ENCODE data around the gene IRF2BP2.

IRF2BP2 gene

DNA sequence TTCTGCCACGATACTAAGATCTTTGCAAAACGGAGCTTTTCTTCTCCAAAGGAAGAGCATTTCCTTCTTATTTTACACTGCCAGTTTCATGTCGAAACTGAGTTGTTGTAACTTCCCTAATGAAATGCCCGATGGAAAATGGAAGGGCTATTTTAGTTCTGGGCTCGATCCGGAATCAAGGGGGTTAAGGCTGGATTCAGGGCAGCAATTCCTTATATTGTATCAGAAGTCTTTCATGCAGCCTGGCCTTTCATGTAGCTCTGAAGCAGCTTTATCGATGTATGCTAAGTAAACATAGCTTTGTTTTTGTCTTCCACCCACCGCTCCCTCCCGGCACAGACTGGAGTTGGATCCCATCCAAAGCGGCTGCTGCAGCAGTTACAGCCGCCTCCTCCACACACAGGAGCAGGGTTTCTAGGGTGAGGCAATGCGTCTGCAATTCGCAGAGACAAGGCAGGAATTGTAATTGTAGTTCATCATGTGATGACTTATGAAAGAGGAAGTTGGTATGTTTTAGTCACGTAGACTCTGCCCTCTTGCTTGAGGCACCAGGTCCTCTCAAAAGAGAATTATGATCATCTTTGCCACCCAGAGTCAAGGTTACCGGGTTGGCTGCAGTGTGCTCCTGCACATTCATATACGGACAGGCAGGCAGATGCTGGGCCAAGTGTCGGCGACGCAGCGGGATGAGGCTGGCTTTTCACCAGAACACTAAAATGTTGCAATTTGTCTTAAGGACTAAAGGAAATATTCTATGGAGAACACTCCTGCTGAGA lies 2.6 kb upstream of the IRF2BP2 start:
- peak; percentile 54 for DNase-seq

DNA sequence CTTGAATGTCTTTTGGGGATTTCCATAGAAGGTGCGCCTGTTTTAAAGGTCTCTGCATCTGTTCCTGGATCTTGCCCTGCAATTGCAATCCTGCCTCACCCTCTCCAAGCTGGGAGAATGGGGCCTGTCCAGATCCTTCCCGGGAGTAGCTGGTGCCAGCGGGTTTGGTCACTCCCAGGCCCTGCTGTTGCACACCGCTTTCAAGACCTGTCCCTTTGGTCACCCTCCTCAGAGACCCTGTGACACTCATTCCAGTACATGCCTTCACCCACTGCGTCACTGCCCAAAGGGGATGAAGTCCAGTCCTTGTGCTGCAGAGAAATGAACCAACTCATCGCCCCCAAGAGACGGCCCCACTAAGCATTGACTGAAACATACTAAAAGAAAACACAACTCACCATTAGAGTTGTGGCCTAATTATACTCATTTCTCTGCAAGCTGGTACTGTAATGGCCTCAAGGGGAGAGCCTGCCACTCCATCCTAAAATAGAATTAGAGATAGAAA lies 1.9 kb upstream of the IRF2BP2 start:
- DNase-seq, result peak; percentile 48

DNA sequence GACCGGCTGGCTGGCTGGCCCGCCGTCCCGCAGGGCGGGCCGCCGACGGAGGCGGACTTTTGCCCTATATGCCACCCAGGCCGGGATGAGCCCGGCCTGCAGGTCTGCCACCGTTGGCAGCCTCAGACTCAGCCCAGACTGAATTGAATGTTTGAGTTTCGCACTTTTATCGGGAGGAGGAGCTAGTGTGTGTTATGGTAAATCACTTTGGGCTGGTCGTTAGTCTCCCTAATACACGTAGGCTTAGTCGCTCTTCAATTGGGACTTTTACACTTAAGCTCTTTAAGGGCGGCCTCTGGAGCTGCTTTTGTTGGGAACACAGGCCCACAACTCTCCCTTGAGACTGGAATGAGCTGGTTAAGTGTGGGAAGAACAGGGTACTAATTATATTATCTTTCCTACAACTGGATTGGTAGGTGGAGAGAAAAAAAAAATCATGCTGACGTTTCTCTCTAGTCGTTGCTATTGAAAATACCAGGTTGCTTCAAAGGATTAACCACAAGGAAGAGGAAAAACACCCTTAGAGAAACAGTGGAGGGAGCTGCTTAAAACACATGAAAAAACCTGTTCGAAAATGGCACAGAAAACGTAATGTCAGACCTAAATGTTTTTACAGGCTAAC lies 1.4 kb upstream of the IRF2BP2 start:
- DNase-seq, result no peak

DNA sequence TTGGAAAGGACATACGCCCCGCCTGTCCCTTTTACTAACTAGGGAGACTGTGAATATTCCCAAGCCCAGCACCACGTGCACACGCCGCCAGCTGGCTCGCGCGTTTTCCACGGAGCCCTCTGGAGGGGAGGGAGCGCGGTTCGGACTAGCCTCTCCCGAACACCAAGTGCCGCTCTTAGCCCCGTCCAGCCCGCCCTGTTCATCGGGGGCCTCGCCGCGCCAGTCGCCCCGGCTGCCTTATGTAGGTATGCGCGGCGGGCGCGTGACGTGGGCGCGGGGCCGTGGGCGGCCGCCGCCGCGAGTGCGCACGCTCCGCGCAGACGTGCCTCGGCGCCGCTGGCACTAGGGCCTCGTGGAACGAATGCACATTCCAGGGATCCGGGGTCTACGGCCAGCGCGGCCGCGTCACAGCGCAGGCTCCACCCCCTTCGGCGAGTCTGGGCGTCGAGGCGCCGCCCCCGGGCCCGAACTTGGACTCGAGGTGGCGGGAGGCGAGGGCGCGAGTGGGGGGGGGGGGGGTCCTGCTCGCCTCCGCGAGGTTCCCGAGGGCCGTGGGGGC lies 767 bp upstream of the IRF2BP2 start:
- peak; percentile 77 for DNase-seq

DNA sequence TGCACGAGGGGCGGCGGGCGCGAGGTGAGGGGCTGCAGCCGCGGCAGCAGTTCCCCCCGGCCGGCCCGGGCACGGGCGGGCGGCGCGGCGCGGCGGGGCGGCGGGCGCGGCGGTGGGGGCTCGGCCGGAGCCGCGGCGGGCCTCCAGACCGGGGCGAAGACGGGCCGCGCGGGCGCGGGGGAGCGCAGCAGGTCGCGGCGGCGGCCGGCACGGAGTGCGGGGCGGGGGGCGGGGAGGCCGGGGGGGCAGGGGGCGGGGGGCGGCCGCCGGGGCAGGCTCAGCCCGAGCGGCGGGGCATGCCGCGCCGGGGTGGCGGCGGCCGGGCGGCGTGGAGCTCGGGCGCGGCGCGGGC lies 311 bp downstream of the IRF2BP2 start:
- DNase-seq, result peak; percentile 42

DNA sequence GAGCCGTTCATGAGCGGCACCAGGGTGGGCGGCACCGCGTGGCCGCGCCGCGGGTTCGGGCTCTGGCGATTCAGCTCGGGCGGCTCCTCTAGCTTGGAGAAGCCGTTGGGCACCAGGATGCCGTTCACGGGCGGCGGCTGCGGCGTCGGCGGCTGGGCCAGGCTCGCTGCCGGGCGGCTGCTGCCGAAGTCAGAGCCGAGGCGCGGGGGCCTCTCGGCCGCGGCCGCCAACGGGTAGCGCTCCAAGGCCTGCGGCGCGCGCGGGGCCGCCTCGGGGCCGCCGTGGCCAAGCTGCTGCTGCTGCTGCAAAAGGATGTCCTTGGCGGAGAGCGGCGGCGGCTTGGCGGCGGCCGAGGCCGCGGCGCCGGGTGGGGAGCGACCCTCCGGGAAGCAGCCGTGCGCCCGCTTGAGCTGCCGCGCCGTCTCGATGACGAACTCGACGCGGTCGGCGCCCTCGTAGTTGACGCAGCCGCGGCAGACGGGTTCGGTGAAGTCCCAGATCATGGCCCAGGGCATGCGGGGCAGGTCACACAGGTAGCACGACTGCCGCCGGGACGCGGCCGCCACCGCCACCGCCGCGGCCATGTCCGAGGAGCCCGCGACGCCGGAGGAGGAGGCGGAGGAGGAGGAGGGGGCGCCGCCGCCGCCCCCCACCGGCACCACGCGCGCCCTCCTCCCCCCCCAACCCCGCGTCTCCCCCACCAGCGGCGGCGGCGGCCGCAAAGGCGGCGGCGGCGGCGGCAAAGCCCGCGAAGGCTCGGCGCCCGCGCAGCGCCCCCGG lies 877 bp downstream of the IRF2BP2 start:
- peak; percentile 71 for DNase-seq

DNA sequence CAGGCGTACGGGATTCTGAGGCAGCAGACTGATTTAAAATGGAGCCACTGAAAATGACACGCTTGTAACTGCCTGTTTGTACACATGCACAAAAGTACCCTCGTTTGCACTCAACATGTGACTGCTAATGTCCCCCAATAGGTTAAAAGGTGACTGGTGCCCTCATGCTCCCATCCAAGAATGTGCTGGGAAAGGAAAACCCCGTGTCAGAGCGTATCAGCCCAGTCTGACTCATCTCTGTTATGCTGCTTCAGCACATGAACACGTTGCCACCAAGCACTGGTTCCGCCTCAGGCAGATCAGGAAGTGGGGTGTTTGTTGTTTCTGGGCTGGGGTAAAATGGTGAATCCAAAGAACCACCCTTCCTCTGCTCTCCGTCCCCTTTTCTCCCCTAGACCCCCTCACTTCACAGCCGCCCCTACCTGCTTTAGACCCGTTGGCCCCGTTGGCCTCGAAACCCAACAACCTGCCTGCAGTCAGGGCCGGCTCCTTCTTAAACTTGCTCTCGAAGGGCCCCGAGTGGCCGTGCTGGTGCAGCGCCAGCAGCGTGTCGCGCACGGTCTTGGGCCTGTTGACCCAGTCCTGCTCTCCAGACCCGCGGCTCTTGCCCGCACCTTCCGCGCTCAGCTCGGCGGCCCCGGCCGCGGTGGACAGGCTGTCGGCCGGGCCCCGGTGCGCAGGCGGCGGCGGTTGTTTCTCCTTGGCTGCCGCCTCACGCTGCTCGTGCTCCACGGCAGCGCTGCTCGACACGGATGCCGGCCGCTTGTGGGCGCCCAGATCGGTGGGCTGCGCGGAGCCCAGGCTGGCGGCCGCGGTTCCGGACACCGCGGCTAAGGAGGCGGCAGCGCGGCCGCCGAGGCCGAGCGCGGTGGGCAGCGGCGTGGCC lies 1.7 kb downstream of the IRF2BP2 start:
- DNase-seq, result peak; percentile 67

DNA sequence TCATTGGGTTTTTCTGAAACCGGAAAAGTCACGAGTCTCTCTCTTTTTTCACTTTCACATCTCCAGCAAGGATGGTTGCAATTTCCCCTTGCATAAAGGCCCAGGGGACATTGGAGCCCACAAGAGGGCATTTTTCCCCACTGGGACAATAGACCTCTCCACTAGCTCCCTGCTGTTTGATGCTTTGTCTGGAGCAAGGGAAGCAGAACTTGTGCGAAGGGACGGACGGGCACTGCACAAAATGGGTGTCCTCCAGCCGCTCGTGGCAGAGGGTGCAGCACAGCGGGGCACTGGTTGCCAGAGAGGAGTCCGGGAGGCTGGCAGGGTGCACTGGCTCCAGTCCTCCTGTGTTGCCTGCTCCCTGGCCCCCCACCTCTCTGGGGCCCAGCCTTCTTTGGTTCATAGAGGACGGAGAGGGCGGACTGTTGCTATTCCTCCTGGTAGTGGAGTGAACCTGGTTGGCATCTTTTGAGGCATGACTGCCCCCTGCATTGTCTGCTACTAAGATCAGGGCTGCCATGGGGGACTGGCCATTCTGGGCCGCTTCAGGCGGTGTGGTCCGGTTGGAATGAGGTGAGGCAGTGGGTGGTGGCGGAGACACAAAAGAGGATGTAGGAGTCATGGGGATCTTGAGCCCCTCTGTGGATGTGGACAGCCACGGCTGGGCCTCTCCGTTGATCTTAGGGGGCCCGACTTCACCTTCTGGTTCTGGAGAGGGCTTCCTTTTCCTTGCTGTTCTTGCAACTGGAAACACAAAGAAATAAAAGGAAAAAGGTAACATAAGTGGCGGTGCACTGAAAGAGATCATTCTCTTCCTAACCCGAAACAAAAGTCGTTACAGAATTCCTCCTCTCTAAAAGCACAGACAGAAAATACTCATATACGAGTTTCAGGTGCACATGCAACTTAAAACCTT lies 2.6 kb downstream of the IRF2BP2 start:
- peak; percentile 45 for DNase-seq

GRCh38 chr1:234606784-234607108 lies 3.2 kb downstream of the IRF2BP2 start:
- no peak for DNase-seq

GRCh38 chr1:234605983-234606783 lies 3.8 kb downstream of the IRF2BP2 start:
- DNase-seq, result no peak

- no peak for DNase-seq
Observed at GRCh38 chr1:234605399-234605982, 4.5 kb downstream of the IRF2BP2 start.

GRCh38 chr1:234604495-234605398 lies 5.2 kb downstream of the IRF2BP2 start:
- no peak for DNase-seq

DNA sequence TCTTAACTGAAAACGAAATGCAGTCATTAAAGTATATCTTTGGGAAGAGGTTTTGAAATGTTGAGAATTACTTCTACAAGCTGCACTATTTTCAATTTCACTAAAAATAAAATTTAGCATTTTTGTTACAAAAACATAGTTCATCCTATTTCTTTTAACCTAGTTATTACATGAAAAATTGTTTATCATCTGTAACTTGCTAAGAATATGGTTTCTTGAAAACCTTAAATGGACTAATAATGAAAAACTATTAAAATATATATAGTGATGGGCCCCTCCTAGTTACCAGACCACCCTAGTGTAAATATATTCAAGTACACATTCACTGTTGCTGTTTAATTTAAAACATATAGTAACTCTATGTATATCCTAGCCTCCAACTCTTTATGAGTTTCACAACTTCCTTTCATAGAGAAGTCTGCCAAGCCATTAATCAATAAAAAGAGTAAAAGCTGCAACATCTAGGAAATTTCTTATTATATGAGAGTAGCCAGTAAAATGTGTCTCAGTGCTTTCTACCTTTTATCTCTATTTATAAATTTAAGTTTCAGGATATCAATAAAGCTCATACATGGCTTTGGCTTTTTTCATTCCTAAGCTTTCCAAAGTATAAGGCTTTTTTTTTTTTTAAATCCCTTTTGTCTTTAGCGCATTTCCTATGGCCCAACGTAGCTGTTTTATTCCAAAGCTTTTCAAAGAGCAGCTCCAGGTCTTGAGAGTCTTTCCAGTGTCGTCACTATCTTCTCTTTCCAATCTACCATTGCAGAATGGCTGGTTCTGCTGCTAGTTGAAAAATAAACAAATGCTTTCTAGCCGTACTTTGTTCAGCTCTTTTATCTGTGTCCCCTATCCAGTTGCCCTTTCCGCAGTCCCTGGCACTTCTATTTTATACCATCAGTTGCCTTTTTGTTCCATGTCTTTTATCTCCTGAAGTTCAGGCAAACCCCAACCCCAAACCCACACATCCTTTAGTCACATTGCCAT lies 6.5 kb downstream of the IRF2BP2 start:
- no peak for DNase-seq

- no peak for DNase-seq
Observed at GRCh38 chr1:234602334-234603220, 7.4 kb downstream of the IRF2BP2 start.

DNA sequence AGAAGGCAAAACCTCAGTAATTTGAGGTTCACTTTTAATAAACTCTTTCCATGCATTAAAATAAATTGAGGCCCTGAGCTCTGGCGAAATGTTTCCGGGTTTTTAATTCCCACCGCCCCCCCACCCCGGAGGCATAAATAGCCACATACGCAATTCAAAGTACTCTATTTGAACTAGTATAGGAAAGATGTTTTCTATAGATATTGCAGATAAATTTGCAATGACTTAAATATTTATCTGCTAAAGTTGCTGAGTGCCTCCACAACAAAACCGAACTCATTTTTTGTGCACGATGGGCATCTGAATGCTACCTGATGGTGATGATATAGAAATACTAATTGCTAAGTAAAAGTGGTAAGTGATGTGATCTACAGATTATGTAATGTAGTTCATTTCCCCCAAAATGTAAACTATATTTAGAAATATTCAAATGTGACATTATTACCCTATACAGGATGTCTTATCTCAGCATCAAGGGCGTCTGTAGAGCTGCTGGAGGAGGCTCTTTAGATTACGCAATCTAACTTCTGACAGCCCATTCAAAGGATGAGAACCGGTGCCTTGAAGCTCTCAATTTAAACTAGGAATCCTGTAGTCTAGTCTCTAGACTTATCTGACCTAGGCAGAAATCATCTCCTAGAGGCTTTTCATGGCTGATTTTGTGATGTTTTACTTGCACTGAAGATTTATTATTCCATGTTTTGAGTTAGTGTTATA lies 8.5 kb downstream of the IRF2BP2 start:
- no peak for DNase-seq

All from activated CD4-positive, CD25-positive, alpha-beta regulatory T cell treated with anti-CD3 and anti-CD28 coated beads, Interleukin-2, amount 50 U/mL, for 72 hours (primary cell).